Activated naive CD4-positive, alpha-beta T cell treated with anti-CD3 and anti-CD28 coated beads, Interleukin-2, amount 50 U/mL, for 72 hours (primary cell): ENCODE data around the gene EML3. TPM values are rescaled to one million over a fixed set of nuclear protein-coding genes. Genes with fewer than 3 reads are reported as not detected.

Experiments
- ATAC-seq, 2 donors: fragments of 150-1000 bp; cut with Tn5 transposase; 2 replicates each; pipeline ENCODE4 v1.10.0; 2021; ENCODE audit warnings: mild to moderate bottlenecking in 2 of 2, moderate library complexity in 2 of 2
- DNase-seq, 2 donors: peaks; one replicate each; pipeline ENCODE4 v3.0.0; 2021 to 2022; ENCODE audit warnings: low spot score in 2 of 2
- H3K27ac Mint-ChIP-seq, 2 donors: one replicate each; pipeline ENCODE4 v1.8.0; 2022; ENCODE audit warnings: mild to moderate bottlenecking in 2 of 2, mixed read lengths in 2 of 2
- H3K36me3 Mint-ChIP-seq, 2 donors: one replicate each; pipeline ENCODE4 v1.8.0; 2022; ENCODE audit warnings: mixed read lengths in 2 of 2
- H3K9me3 Mint-ChIP-seq, 2 donors: one replicate each; pipeline ENCODE4 v1.8.0; 2022; ENCODE audit warnings: mixed read lengths in 2 of 2
- total RNA-seq, 2 donors: library from RNA; stranded (reverse); gene quantifications; one replicate each; pipeline ENCODE4 v1.2.3, GENCODE V29; 2022

EML3 gene
- total RNA-seq, 2 donors from 2014 or later: 104 to 141 TPM

GRCh38 chr11:62553839-62554361, 58.7 kb downstream of the EML3 start:
- no peak for DNase-seq
- ATAC-seq: no peak
- no peaks in the 10 kb centered on the region for H3K9me3 Mint-ChIP-seq
- H3K36me3 Mint-ChIP-seq: peaks cover 0 to 25% of the 10 kb centered on the region in 2 donors
- H3K27ac Mint-ChIP-seq: peak overlapping the region; percentile 99

GRCh38 chr11:62553080-62553838, 59.3 kb downstream of the EML3 start:
- no peak for DNase-seq
- H3K36me3 Mint-ChIP-seq: peaks cover 0 to 21% of the 10 kb centered on the region in 2 donors
- H3K9me3 Mint-ChIP-seq: no peaks in the 10 kb centered on the region
- peak overlapping the region; percentile 99 for H3K27ac Mint-ChIP-seq
- peak in 1 of 2 donors; percentile 13 for ATAC-seq

GRCh38 chr11:62552485-62553079, 60.0 kb downstream of the EML3 start:
- no peaks in the 10 kb centered on the region for H3K9me3 Mint-ChIP-seq
- H3K27ac Mint-ChIP-seq: peak overlapping the region; percentile 99
- ATAC-seq (no peak), DNase-seq (no peak)
- peaks cover 0 to 21% of the 10 kb centered on the region in 2 donors for H3K36me3 Mint-ChIP-seq

Other genes with a start within 250 kb of the EML3 start
- not detected for gene SCGB1A1, start 193.7 kb downstream of the EML3 start, total RNA-seq
- gene AHNAK, start 66.0 kb downstream of the EML3 start, total RNA-seq: 10 to 100 TPM; 17.6 to 97.3 TPM
- gene EEF1G, start 38.9 kb downstream of the EML3 start, total RNA-seq: 1,000 to 10,000 TPM; 1,622 to 2,023 TPM
- gene TUT1, start 21.3 kb downstream of the EML3 start, total RNA-seq: 10 to 100 TPM; 31.8 to 34.9 TPM
- gene MTA2, start 10.9 kb downstream of the EML3 start, total RNA-seq: 100 to 1,000 TPM; 180 to 259 TPM
- gene ROM1, start 482 bp upstream of the EML3 start, total RNA-seq: 1 to 10 TPM; 1.1 to 1.9 TPM
- gene B3GAT3, start 9.2 kb upstream of the EML3 start, total RNA-seq: 10 to 100 TPM; 69.6 to 79.5 TPM
- gene GANAB, start 33.8 kb upstream of the EML3 start, total RNA-seq: 100 to 1,000 TPM; 187 to 241 TPM
- 10 to 100 TPM; 11.8 to 32.5 TPM for gene INTS5, start 40.5 kb upstream of the EML3 start, total RNA-seq
- gene C11orf98, start 52.4 kb upstream of the EML3 start, total RNA-seq: 100 to 1,000 TPM in 1 of 2 donors, 10 to 100 TPM in 1; 62.0 to 103 TPM
- 10 to 100 TPM; 20.7 to 34.4 TPM for gene CSKMT, start 52.5 kb upstream of the EML3 start, total RNA-seq
- 1 to 10 TPM in 1 of 2 donors, under 1 TPM in 1; 0.87 to 4.7 TPM for gene UQCC3, start 58.9 kb upstream of the EML3 start, total RNA-seq
- gene LBHD1, start 59.5 kb upstream of the EML3 start, total RNA-seq: 10 to 100 TPM; 16.6 to 24.3 TPM
- 100 to 1,000 TPM in 1 of 2 donors, 10 to 100 TPM in 1; 97.2 to 129 TPM for gene UBXN1, start 66.3 kb upstream of the EML3 start, total RNA-seq
- gene LRRN4CL, start 76.8 kb upstream of the EML3 start, total RNA-seq: under 1 TPM; 0.48 to 0.49 TPM
- 10 to 100 TPM; 28.8 to 42.6 TPM for gene BSCL2, start 94.6 kb upstream of the EML3 start, total RNA-seq
- not detected for gene GNG3, start 94.9 kb upstream of the EML3 start, total RNA-seq
- 10 to 100 TPM; 54.4 to 63.2 TPM for gene HNRNPUL2, start 114.7 kb upstream of the EML3 start, total RNA-seq
- 10 to 100 TPM; 55.6 to 68.9 TPM for gene TTC9C, start 115.7 kb upstream of the EML3 start, total RNA-seq
- gene ZBTB3, start 141.4 kb upstream of the EML3 start, total RNA-seq: 10 to 100 TPM in 1 of 2 donors, 1 to 10 TPM in 1; 7.8 to 23.9 TPM
- gene POLR2G, start 148.8 kb upstream of the EML3 start, total RNA-seq: 100 to 1,000 TPM; 116 to 172 TPM
- gene TAF6L, start 158.6 kb upstream of the EML3 start, total RNA-seq: 10 to 100 TPM; 16.7 to 32.2 TPM
- 10 to 100 TPM; 19.5 to 20.9 TPM for gene TMEM179B, start 174.6 kb upstream of the EML3 start, total RNA-seq
- gene TMEM223, start 179.2 kb upstream of the EML3 start, total RNA-seq: 10 to 100 TPM in 1 of 2 donors, 1 to 10 TPM in 1; 8.9 to 11.3 TPM
- 100 to 1,000 TPM; 104 to 132 TPM for gene NXF1, start 192.7 kb upstream of the EML3 start, total RNA-seq
- gene STX5, start 219.3 kb upstream of the EML3 start, total RNA-seq: 10 to 100 TPM; 23.0 to 61.3 TPM
- under 1 TPM in 1 of 2 donors, not detected in 1; 0.70 TPM for gene TEX54, start 220.1 kb upstream of the EML3 start, total RNA-seq
- gene WDR74, start 226.8 kb upstream of the EML3 start, total RNA-seq: 100 to 1,000 TPM in 1 of 2 donors, 10 to 100 TPM in 1; 87.2 to 105 TPM